NCI-H2196 treated with DMSO at 0.1 percent for 48 hours (cell line): ENCODE data around the gene PEF1.

Experiments used
- DNase-seq: peaks from one replicate; lab custom pipeline; 2025; ENCODE audit not compliant: unreplicated experiment; lab: John Stamatoyannopoulos, UW

The PEF1 gene

GRCh38 chr1:31671561-31672201 is 27.0 kb upstream of the PEF1 start:
- no peak for DNase-seq

GRCh38 chr1:31671147-31671546 is 26.5 kb upstream of the PEF1 start:
- no peak for DNase-seq

- no peak for DNase-seq
Observed at GRCh38 chr1:31670593-31670964, 25.9 kb upstream of the PEF1 start.

- peak; percentile 93 for DNase-seq
Observed at GRCh38 chr1:31669786-31670592, 25.3 kb upstream of the PEF1 start.

- DNase-seq = no peak
Observed at GRCh38 chr1:31669433-31669785, 24.7 kb upstream of the PEF1 start.

- no peak for DNase-seq
Observed at GRCh38 chr1:31668303-31668883, 23.7 kb upstream of the PEF1 start.

- DNase-seq = no peak
Observed at GRCh38 chr1:31667065-31667785, 22.5 kb upstream of the PEF1 start.

- DNase-seq = peak; percentile 47
Observed at GRCh38 chr1:31666263-31666963, 21.7 kb upstream of the PEF1 start.

- DNase-seq = no peak
Observed at GRCh38 chr1:31665234-31665878, 20.7 kb upstream of the PEF1 start.

GRCh38 chr1:31664528-31664927 is 19.9 kb upstream of the PEF1 start:
- no peak for DNase-seq

- DNase-seq = peak; percentile 10
Observed at GRCh38 chr1:31663622-31664452, 19.2 kb upstream of the PEF1 start.

- DNase-seq = no peak
Observed at GRCh38 chr1:31662463-31662862, 17.8 kb upstream of the PEF1 start.

GRCh38 chr1:31661856-31662255 is 17.2 kb upstream of the PEF1 start:
- DNase-seq = no peak

GRCh38 chr1:31660871-31661455 is 16.3 kb upstream of the PEF1 start:
- DNase-seq = no peak

- no peak for DNase-seq
Observed at GRCh38 chr1:31659889-31660288, 15.2 kb upstream of the PEF1 start.

GRCh38 chr1:31658721-31659120 is 14.0 kb upstream of the PEF1 start:
- no peak for DNase-seq

- no peak for DNase-seq
Observed at GRCh38 chr1:31657972-31658510, 13.4 kb upstream of the PEF1 start.

GRCh38 chr1:31657020-31657804 is 12.5 kb upstream of the PEF1 start:
- DNase-seq = no peak
